Activated CD4-positive, alpha-beta T cell treated with anti-CD3 and anti-CD28 coated beads, Interleukin-2, Interleukin-4, amounts not matched to agents 100 ng/mL and 50 ng/mL, durations not matched to agents 16 hours and 8 hours (primary cell): Measurements from ENCODE around the gene PDE4C.

ENCODE experiments used
- DNase-seq: peaks from one replicate; pipeline ENCODE4 v3.0.0-alpha.2; 2020; ENCODE audit warnings: low spot score

Gene PDE4C

DNA sequence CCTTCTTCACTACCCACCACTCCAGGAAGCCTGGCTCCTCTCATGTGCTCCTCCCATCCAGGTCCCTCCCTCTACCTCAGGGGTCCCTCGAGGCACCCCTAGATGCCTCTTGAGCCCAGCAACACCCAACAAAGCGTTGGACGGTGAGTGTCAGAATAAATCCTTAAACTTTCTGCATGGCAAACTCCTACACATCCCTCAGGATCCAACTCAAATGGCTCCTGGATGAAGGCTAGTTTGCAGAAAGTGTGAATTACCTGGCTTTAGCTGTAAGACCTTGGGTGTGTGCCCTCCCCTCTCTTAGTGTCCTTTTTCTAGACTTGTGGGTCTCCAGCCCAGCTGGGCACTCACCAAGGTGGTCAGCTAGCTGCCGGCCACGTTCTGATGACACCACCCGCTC lies 27.9 kb downstream of the PDE4C start:
- DNase-seq: no peak

DNA sequence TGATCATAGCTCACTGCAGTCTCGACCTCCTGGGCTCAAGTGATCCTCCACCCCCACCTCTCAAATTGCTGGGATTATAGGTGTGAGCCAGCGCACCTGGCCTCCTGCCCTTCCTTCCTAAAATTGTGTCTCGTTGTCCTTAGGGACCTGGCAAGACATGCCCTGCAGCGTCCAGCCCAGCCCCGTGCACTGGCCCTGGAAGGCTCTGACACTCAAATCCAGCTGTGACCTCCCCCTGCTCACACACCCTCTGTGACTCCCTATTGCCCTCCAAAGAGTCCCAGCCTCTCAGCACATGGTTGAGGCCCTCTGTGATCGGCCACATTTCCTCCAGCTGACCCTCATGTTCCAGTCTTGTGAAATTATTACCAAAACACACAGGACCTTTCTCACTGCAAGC lies 28.3 kb downstream of the PDE4C start:
- no peak for DNase-seq

DNA sequence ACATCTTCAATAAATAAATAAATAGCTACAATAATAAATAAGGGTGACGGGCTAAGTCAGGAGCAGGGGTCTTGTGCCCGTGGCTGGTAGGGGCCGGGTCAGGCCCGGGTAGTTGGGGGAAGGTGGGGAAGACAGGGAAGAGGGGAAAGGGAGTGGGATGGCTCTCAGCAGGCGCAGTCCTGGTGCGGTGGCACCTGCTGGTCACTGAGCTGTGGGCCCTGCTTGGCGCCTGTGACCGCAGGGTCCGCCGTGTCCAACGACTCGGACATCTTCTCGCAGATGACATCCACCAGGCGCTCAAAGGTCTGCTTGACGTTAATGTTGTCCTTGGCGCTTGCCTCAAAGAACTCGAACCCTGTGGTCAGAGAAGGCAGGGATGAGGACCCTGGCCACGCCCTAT lies 28.9 kb downstream of the PDE4C start:
- no peak for DNase-seq

DNA sequence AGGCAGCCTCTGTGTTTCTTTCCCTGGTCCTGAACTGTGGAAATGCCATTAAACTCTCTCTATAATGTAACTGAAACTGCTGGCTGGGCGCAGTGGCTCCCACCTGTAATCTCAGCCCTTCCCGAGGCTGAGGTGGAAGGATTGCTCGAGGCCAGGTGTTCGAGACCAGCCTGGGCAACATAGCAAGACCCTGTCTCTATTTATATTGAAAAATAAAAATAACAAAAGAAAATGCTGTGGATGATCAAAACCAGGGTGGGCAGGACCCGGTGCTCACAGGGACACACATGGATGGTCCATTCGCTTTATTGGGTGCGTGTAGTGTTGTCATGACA lies 29.8 kb downstream of the PDE4C start:
- no peak for DNase-seq

DNA sequence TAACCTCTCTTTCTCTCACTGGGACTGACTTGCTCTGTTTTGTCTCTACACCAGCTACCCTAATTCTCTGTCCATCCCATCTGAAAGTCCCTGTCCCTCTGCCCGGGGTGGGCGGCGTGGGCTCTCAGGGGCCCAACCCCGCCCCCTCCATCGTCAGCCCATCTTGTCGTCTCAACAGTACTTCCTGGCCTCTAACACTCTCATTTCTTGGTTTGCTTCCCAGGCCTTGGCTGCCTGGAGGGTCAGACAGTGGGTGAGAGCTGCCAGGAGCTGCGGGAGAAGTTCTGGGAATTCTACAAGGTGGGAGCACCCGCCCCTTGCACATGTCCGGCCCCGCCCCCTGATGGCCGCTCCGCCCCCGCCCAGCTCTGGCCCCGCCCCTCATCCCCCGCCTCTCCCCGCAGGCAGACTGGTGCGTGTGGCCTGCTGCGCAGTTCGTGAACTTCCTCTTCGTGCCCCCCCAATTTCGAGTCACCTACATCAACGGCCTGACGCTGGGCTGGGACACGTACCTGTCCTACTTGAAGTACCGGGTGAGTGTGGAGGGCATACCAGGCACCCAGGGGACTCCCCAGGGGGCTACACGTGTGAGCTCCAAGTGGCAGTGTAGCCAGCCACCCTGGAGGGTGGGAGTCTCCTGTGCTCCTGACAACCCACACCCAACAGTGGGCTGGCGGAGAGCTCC lies 31.5 kb downstream of the PDE4C start:
- no peak for DNase-seq

DNA sequence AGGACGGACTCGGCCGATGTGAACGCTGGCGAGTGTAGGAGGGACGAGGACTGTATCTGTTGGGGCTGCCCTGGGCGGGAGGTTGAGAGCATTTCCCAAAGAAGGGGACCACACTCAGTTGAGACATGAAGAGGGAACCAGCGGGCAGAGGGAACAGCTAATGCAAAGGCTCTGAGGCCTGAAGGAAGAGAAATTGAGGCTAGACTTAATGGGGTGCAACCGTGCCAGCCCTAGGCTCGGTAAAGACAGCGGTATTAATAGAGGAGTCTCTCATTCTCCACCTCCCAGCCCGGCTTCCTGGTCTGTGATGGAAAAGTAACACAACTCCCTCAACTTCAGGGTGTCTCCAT lies 32.1 kb downstream of the PDE4C start:
- no peak for DNase-seq

DNA sequence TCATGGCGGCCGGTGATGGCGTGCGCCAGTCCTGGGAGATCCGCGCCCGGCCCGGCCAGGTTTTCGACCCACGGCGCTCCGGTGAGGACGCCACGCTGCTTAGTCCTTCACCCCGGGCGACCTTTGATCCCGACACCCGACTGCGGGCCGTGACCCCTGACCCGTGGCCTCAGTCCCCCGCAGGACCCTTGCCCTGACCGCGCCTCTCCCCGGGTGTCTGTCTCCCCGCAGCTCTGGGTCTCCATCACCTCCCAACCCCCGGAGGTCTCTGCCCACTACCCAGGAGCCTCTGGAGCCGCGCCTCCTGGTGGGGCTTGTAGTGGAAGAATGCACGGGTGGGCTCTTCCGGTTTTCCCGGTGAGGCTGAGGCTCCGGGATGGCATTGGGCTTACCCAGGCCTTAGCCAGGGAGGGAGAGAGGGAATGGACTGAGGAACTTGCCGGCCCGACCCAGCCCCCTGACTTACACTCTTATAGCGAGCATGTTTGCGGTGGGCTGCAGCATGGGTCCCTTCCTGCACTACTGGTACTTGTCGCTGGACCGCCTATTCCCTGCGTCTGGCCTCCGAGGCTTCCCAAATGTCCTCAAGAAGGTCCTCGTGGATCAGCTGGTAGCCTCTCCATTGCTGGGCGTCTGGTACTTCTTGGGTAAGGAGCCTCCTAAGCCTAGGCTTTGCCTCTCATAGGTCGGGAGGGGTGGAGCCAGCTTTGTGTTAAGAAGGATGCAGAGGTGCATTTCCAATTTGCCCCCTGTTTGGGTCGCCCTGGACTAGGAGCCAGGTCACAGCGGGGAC lies 32.7 kb downstream of the PDE4C start:
- DNase-seq: no peak

DNA sequence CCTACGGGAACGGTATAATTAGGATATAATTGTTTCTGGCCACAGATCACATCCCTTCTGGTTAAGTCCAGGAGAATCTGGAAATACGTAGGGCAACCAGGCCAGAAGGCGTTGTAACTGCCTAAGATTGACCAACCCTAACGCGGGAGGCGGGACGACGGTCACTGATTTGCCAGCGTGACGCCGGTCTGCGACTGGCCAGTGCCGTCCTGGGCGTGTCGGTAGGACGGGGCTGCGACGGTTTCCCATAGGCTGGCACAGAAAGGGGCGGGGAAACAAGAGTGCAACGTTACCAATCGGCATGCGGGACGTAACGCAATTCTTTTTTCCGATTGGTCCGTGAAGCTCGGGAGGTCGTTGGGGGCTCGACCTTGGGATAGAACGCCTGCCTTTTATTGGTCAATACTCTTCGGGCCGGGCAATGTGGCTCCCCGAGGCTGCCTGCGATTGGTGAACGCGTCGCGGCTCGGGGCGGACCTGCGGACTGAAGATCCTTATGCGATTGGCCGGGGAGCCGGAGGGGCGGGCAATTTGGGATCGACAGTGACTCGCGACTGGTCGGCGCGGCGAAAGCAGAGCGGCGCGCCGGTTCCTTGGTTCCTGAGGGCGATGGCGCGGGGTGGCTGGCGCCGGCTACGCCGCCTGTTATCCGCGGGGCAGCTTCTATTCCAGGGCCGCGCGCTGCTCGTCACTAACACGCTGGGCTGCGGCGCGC lies 33.4 kb downstream of the PDE4C start, which contains the start of gene MPV17L2:
Gene MPV17L2, plus strand, starts transcription at position 546 of the 715 bp plus-strand sequence. Its CDS starts 64 bp downstream, at position 610.
- peak; percentile 100 for DNase-seq

DNA sequence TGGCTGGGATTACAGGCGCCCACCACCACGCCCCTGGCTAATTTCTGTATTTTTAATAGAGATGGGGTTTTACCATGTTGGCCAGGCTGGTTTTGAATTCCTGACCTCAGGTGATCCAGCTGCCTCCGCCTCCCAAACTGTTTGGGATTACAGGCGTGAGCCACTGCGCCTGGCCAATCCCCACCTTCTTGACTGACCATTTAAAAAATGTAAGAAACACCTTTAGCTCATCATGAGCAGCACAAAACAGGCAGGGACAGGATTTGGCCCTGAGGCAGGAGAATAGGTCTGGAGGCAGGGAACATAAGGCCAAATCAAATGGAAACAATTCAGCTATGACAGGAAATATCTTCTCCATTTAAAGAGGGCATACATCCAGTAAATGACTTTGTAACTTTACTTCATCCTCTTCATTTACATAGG lies 34.6 kb downstream of the PDE4C start:
- DNase-seq: no peak

DNA sequence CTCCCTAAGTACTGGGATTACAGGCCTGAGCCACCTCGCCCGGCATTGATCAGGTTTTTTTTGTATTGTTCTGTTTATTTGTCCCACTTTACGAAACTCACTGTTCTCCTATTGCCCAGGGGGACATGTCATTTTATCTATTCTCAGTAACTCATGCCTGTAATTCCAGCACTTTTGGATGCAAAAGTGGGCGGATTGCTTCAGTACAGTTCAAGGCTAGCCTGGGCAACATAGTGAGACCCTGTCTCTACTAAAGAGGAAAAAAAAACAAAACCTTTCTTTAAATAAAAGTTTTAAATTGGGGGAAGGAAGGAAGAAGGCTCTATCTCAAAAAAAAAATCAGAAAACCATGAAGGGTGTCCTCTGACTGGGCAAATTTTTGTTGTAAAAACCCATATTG lies 36.0 kb downstream of the PDE4C start:
- no peak for DNase-seq

DNA sequence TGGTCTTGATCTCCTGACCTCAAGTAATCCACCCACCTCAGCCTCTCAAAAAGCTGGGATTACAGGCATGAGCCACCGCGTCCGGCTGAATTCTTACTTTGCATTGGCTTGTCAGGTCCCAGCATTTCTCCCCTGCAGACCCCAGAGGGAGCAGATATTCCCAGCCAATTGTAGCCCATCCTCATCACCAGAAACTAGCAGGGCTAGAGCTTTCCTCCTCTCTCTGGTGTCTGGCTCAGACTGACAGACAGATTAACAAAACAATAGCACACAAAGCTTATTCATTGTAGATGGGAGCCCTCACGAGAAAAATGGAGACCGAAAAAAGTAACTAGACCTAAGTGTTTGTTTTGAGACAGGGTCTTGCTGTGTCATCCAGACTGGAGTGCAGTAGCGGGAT lies 40.7 kb downstream of the PDE4C start:
- DNase-seq: no peak

DNA sequence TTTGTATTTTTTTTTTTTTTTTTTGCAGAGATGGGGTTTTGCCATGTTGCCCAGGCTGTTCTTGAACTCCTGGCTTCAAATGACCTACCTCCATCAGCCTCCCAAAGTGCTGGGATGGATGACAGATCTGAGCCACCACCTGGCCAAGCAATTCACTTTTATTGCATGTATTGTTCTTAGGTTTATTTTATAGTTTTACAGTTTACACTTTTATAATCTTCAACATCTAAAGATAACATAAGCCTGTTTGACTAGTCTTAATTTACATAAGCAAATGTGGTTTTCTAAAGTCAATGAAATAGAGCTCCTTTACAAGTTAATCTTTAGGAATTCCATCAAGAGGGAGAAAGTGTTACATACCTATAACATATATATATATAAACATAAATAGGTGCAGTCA lies 42.7 kb downstream of the PDE4C start:
- no peak for DNase-seq

DNA sequence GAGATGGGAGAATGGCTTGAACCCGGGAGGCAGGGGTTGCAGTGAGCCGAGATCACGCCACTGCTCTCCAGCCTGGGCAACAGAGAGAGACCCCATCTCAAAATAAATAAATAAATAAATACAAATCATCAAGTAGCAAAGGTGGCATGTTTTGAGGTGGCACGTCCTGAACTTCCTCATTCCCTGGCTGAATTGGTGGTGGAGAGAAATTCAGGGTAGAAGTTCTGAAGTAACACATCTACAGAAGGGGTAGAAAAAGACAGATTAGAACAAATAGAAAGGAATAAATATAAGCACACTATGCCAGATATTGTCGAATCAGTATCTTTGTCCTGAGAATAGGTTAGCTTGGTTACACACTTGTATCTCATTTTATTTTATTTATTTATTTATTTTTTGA lies 46.3 kb downstream of the PDE4C start:
- no peak for DNase-seq

DNA sequence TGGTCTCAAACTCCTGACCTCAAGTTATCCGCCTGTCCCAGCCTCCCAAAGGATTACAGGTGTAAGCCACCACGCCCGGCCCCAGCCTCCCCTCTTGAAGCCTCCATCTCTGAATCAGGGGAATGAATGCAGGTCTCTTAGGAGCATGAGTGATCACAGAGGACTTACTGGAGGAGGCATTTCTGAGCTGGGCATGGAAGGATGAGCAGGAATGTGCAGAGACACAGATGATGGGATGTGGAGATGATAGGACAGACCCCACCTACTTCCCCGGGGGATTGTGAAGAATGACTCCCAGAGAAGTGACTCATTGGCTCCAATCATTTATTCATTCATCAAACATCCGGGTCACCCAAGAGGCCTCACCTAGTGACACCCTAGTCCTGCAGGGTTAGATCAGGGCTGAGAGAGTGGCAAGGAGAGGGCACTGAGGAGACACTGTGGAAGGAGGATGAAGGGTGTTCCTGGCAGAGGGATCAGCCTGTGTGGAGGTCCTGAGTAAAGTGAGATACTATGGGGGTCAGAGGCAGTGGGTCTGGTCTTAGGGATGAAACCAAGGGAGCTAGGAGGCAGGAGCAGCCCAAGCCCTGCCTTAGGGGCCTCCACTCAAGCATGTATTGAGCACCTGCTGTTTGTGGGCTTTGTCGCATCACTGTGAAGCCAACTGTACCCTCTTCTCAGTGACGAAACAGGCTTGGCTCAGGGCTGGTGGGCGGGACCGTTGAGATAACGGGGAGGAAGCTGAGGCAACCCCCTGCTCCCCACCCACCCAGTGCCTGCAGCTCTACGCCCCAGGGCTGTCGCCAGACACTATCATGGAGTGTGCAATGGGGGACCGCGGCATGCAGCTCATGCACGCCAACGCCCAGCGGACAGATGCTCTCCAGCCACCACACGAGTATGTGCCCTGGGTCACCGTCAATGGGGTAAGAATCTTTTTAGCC lies 49.6 kb downstream of the PDE4C start:
- no peak for DNase-seq

DNA sequence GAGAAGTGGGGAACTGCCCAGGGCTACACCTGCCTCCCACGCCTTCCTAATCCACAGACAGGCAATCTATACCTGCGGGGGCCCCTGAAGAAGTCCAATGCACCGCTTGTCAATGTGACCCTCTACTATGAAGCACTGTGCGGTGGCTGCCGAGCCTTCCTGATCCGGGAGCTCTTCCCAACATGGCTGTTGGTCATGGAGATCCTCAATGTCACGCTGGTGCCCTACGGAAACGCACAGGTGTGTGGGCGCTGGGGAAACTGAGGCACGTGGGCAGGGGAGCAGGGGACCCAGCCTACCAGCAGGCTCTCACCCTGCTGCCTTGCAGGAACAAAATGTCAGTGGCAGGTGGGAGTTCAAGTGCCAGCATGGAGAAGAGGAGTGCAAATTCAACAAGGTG lies 51.3 kb downstream of the PDE4C start:
- no peak for DNase-seq
